ENCODE measurements around the gene C5orf47. TPM values are rescaled to one million over a fixed set of nuclear protein-coding genes. Genes with fewer than 3 reads are reported as not detected.
"Not testable (repeated sequence)": the region's sequence is repeated elsewhere in the genome, so short reads cannot be mapped to it uniquely, and the experiment has no call there.

C5orf47 gene
- total RNA-seq, 1 donor from 2014 or later = not detected

DNA sequence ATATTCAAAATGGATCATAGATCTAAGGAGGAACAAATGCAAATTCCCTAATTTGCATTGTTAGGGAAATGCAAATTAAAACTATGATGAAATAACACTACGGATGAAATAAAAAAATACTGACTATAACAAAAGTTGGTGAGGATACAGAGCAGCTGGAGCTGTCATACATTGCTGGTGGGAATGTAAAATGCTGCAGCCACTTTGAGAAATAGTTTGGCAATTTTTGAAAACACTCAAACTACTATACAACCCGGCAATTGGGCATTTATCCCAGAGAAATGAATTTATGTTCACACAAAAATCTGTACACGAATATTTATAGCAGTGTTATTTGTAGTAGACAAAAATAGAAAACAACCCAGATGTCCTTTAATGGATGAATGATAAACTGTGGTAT is 22.5 kb downstream of the C5orf47 start:
- H3K27me3 Mint-ChIP-seq (ENCODE audit: low read depth) = peaks cover 30% of the 10 kb centered on the region
- no peaks in the 10 kb centered on the region for H3K4me1 Mint-ChIP-seq (ENCODE audit: low read depth)
- H3K9me3 Mint-ChIP-seq (ENCODE audit: low read depth) = no peaks in the 10 kb centered on the region
- no peak overlapping the region for H3K4me3 Mint-ChIP-seq (ENCODE audit: unreplicated experiment)
- H3K27ac Mint-ChIP-seq (ENCODE audit: unreplicated experiment) = no peak overlapping the region
- H3K36me3 Mint-ChIP-seq (ENCODE audit: low read depth) = no peaks in the 10 kb centered on the region
- no peak for DNase-seq (ENCODE audit: low spot score)
- no peak for TF ChIP-seq CTCF (IDR thresholded peaks at IDR 0.05)

- Mint-ChIP-seq H3K27me3 (ENCODE audit: low read depth) (peaks cover 37% of the 10 kb centered on the region), H3K4me3 (ENCODE audit: unreplicated experiment) (peak overlapping the region; percentile 43)
- not testable (repeated sequence) for H3K27ac Mint-ChIP-seq (ENCODE audit: unreplicated experiment); H3K4me1 Mint-ChIP-seq (ENCODE audit: low read depth); H3K36me3 Mint-ChIP-seq (ENCODE audit: low read depth); H3K9me3 Mint-ChIP-seq (ENCODE audit: low read depth); DNase-seq (ENCODE audit: low spot score)
- peak; percentile 77 for TF ChIP-seq CTCF (IDR thresholded peaks at IDR 0.05)
Observed at GRCh38 chr5:174020069-174020927, 31.3 kb downstream of the C5orf47 start.

GRCh38 chr5:174020928-174021304 is 31.9 kb downstream of the C5orf47 start:
- TF ChIP-seq CTCF (IDR thresholded peaks at IDR 0.05) = no peak
- Mint-ChIP-seq H3K4me1 (ENCODE audit: low read depth) (peaks cover 6% of the 10 kb centered on the region), H3K27me3 (ENCODE audit: low read depth) (peaks cover 43% of the 10 kb centered on the region), H3K36me3 (ENCODE audit: low read depth) (no peaks in the 10 kb centered on the region), H3K27ac (ENCODE audit: unreplicated experiment) (no peak overlapping the region), H3K4me3 (ENCODE audit: unreplicated experiment) (no peak overlapping the region), H3K9me3 (ENCODE audit: low read depth) (peaks cover 4% of the 10 kb centered on the region)
- no peak for DNase-seq (ENCODE audit: low spot score)

GRCh38 chr5:174022384-174023095 is 33.6 kb downstream of the C5orf47 start:
- DNase-seq (ENCODE audit: low spot score) = no peak
- Mint-ChIP-seq H3K4me1 (ENCODE audit: low read depth) (peaks cover 6% of the 10 kb centered on the region), H3K36me3 (ENCODE audit: low read depth) (no peaks in the 10 kb centered on the region), H3K27me3 (ENCODE audit: low read depth) (peaks cover 55% of the 10 kb centered on the region), H3K4me3 (ENCODE audit: unreplicated experiment) (no peak overlapping the region), H3K27ac (ENCODE audit: unreplicated experiment) (no peak overlapping the region), H3K9me3 (ENCODE audit: low read depth) (peaks cover 4% of the 10 kb centered on the region)
- TF ChIP-seq CTCF (IDR thresholded peaks at IDR 0.05) = no peak

DNA sequence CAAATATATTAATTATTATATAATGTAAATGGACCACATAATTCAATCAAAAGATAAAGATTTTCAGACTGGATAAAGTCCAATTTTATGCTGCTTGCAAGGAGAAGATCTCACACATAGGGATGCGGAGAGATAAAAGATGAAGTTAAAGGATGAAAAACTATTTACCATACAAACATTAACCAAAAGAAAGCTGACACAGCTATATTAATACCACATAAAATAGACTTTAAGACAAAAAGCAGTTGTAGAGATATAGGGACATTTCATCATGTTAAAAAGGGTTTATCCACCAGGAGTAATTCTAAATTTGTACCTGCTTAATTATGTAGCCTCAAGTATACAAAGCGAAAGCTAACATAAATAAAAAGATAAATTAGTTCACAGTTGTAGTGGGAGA is 41.3 kb downstream of the C5orf47 start:
- Mint-ChIP-seq H3K9me3 (ENCODE audit: low read depth) (peaks cover 27% of the 10 kb centered on the region), H3K36me3 (ENCODE audit: low read depth) (peaks cover 8% of the 10 kb centered on the region), H3K27me3 (ENCODE audit: low read depth) (peaks cover 34% of the 10 kb centered on the region), H3K4me3 (ENCODE audit: unreplicated experiment) (no peak overlapping the region), H3K4me1 (ENCODE audit: low read depth) (no peaks in the 10 kb centered on the region), H3K27ac (ENCODE audit: unreplicated experiment) (no peak overlapping the region)
- TF ChIP-seq CTCF (IDR thresholded peaks at IDR 0.05) = no peak
- no peak for DNase-seq (ENCODE audit: low spot score)
